Non-pigmented ciliary epithelial cell (primary cell): ENCODE results near the gene MIPOL1.
"Not testable (repeated sequence)": the region's sequence is repeated elsewhere in the genome, so short reads cannot be mapped to it uniquely, and the experiment has no call there.

ENCODE experiments used
- DNase-seq: peaks from one replicate; pipeline ENCODE4 v3.0.0-alpha.2; 2010; ENCODE audit warnings: low read depth

The MIPOL1 gene

GRCh38 chr14:37546621-37547447 is 349.1 kb downstream of the MIPOL1 start:
- DNase-seq, result no peak

DNA sequence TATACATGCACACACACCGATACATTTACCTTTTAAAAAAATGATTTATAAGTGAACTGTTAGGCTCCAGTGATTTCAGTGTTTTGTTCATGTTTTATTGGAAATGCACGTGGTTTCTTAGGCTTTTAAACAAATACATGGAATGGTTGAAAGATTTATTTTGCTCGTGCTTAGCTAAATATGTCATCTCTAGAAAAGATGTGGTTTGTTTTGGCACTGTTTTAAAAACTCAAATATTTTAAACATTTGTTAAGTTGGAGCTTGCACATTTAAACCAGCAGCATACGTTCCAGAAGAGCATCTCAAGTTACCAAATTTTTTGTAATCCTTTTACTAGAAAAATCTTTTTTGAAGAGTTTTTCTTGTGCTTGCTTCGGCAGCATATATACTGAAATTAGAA is 352.8 kb downstream of the MIPOL1 start:
- no peak for DNase-seq

DNA sequence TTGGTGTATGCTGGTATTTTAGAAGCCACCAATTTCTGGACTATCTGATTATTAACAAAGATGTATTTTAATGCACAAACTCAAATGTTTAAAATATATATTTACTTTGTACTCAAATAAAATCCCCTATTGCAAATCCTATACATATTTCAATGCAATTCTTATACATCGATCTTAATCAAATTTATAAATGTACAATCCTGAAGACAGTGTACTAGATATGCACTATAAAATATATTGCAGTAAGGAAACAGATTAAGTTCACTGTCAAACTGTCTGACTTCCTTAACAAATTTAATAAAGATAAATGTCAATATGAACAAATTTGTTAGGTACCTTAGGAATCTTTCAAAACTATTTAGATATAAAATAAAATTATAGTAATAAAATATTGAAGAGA is 353.4 kb downstream of the MIPOL1 start:
- no peak for DNase-seq

GRCh38 chr14:37553935-37554550 is 356.3 kb downstream of the MIPOL1 start:
- no peak for DNase-seq

DNA sequence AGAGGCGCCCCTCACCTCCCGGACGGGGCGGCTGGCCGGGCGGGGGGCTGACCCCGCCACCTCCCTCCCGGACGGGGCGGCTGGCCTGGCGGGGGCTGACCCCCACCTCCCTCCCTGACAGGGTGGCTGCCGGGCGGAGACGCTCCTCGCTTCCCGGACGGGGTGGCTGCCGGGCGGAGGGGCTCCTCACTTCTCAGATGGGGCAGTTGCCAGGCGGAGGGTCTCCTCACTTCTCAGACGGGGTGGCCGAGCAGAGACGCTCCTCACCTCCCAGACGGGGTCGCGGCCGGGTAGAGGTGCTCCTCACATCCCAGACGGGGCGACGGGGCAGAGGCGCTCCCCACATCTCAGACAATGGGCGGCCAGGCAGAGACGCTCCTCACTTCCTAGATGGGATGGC is 357.9 kb downstream of the MIPOL1 start:
- not testable (repeated sequence) for DNase-seq

DNA sequence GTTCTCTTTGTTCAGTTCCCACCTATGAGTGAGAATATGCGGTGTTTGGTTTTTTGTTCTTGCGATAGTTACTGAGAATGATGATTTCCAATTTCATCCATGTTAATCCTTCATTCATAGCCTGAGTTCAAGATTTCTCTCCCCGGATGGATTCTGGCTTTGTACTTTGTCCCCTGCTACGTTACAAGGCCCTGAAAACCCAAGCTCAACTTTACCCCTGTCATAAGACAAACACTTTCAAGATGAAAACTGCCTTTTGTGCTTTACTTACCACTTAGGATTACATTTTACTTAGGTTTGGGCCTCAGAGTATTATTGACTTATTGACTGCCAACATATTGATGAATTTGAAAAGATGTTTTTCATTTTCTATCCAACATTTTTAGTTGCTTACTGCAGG is 361.0 kb downstream of the MIPOL1 start:
- DNase-seq, result no peak

GRCh38 chr14:37559386-37559785 is 361.6 kb downstream of the MIPOL1 start:
- DNase-seq, result no peak

DNA sequence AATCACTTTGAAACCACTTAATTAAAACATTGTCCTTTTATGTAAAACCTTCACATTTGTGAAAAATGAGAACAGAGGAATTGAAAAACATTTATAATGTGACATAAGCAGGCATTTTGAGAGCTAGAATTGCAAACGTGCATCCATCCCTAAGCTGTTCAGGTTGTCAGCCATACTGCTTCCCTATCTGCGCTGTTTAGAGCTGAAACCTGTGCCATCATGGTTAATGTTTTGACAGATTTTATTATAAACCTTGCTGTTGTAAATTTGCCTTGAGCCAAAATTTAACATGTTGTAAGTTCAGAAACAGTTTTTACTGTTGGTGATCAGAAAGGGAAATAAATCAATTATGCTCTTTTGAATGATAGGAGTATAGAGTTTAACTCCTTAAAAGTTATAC is 365.5 kb downstream of the MIPOL1 start:
- DNase-seq, result no peak

DNA sequence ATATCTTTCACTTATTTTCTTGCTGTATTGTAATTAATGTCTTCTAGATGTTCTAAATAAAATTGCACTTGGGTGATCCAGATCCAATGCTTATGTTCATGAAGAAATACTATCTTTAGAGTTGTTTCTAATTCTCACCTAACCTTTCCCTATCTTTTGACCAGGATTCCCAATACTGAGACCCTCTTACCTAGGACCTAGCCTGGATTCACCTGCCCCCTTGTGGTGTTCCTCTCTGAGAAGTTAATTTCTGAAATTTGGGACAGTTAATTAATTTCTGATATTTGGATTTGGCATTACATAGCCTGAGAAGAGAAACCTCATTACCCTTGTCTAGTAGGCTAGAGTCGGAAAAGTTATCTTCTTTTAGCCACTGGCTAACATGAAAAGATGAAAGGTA is 367.8 kb downstream of the MIPOL1 start:
- DNase-seq, result no peak

- DNase-seq, result no peak
Observed at GRCh38 chr14:37566811-37567371, 369.2 kb downstream of the MIPOL1 start.

GRCh38 chr14:37569729-37570128 is 372.0 kb downstream of the MIPOL1 start:
- DNase-seq, result no peak

GRCh38 chr14:37571391-37571790 is 373.7 kb downstream of the MIPOL1 start:
- no peak for DNase-seq

- DNase-seq, result no peak
Observed at GRCh38 chr14:37573356-37573755, 375.6 kb downstream of the MIPOL1 start.

- DNase-seq, result no peak
Observed at GRCh38 chr14:37579274-37579673, 381.5 kb downstream of the MIPOL1 start.

DNA sequence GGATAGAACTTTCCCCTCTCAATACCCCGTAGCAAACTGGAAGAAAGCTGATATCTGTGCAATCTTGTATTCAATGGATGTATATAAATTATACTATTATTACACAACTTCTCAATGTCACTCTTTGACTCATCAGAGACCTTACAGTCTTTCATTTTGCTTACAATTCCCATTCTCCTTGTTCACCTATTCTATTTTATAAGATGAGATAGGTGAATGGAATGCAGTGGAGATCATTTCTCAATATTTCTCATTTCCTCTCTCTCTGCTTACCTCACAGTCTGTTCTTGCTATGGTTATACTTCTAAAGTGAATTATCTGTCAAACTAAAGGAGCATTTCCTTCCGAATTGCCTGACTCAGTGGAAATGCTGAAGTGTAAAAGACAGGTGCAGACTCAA is 382.4 kb downstream of the MIPOL1 start:
- DNase-seq, result no peak

- DNase-seq, result no peak
Observed at GRCh38 chr14:37583358-37584210, 385.8 kb downstream of the MIPOL1 start.

- no peak for DNase-seq
Observed at GRCh38 chr14:37584211-37585100, 386.7 kb downstream of the MIPOL1 start.

GRCh38 chr14:37585101-37585511 is 387.4 kb downstream of the MIPOL1 start:
- DNase-seq, result no peak

GRCh38 chr14:37585971-37586796 is 388.4 kb downstream of the MIPOL1 start:
- DNase-seq, result no peak

DNA sequence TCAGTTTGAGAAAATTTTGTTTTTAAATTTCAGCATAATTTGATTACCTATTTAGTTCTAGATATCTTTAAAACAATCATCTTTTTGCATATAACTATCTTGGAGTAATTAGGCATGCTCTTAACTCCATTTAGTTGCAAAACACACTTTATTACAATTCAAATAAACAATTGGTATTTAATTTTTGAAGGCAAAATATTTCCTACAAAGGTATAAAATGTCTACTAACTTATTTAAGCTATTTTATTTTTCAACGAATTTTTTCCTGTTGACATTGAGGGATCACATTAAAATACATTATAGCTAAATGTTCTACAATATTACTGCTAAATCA is 389.0 kb downstream of the MIPOL1 start:
- DNase-seq, result no peak
